Lower leg skin (tissue), 4 donors: ENCODE results near the gene CLASP1. TPM values are rescaled to one million over a fixed set of nuclear protein-coding genes. Genes with fewer than 3 reads are reported as not detected.
"Not testable (repeated sequence)": the region's sequence is repeated elsewhere in the genome, so short reads cannot be mapped to it uniquely, and the experiment has no call there.

Source experiments
- DNase-seq, 2 donors: peaks; one replicate each; pipeline ENCODE4 v3.0.0-alpha.2; 2019; ENCODE audit warnings: low spot score in 2 of 2
- H3K4me3 ChIP-seq: fragments of 200-600 bp; sonication (generic); 2 replicates; pipeline ENCODE4 v1.5.1; 2017; ENCODE audit warnings: mild to moderate bottlenecking, low read depth; ENCODE audit not compliant: poor library complexity, severe bottlenecking
- CTCF ChIP-seq, 3 donors: fragments of 450-650 bp; IDR thresholded peaks; one replicate each; pipeline ENCODE4 v1.5.1; 2016; ENCODE audit warnings: antibody characterized with exemption in 3 of 3, mild to moderate bottlenecking in 3 of 3, moderate library complexity in 2 of 3
- POLR2A ChIP-seq, 2 donors: fragments of 450-650 bp; IDR thresholded peaks; one replicate each; pipeline ENCODE4 v1.6.1; 2016 to 2017; ENCODE audit warnings: antibody characterized with exemption in 2 of 2, mild to moderate bottlenecking in 1 of 2, moderate library complexity in 1 of 2
- WGBS, 2 donors: methylation state at CpG; one replicate each; pipeline ENCODE4 v1.1.5; 2018; 5-methylcytosine and 5-hydroxymethylcytosine counted together
- intact Hi-C: fragments of 100-400 bp; cut with DNase I; formaldehyde crosslinking; loops from one replicate; pipeline ENCODE4 v1.15.0; 2023; ENCODE audit warnings: low total_unique reads
- total RNA-seq, 4 donors: library from RNA; depleted of rRNA; stranded (reverse); fragments of >200 nt; gene quantifications; one replicate each; pipeline ENCODE4 v1.1.0, GENCODE V29; 2016

CLASP1 gene
- total RNA-seq, 4 donors from 2014 or later: 56.8 to 88.4 (median 69.0) TPM

GRCh38 chr2:121333231-121333630 lies 316.0 kb downstream of the CLASP1 start:
- no peak overlapping the region for H3K4me3 ChIP-seq
- DNase-seq: peak in 1 of 2 donors; percentile 68
- no peak for TF ChIP-seq CTCF (IDR thresholded peaks at IDR 0.05)
- TF ChIP-seq POLR2A (IDR thresholded peaks at IDR 0.05): no peak
- 76 to 85% methylated on average over 17 of the region's 17 CpGs for WGBS, 2 donors
- intact Hi-C loops: no loop called here

- peak in 1 of 2 donors; percentile 25 for DNase-seq
- intact Hi-C loops, H3K4me3 ChIP-seq: not testable (repeated sequence)
- 83 to 85% methylated on average over 8 of the region's 8 CpGs for WGBS, 2 donors
Observed at GRCh38 chr2:121331324-121331723, 317.9 kb downstream of the CLASP1 start.

- DNase-seq: peak in 1 of 2 donors; percentile 74
- 92 to 93% methylated on average over 15 of the region's 15 CpGs for WGBS, 2 donors
- TF ChIP-seq POLR2A (IDR thresholded peaks at IDR 0.05) (no peak), CTCF (IDR thresholded peaks at IDR 0.05) (no peak)
- no peak overlapping the region for H3K4me3 ChIP-seq
- intact Hi-C loops: no loop called here
Observed at GRCh38 chr2:121330921-121331320, 318.3 kb downstream of the CLASP1 start.

GRCh38 chr2:121329786-121330185 lies 319.5 kb downstream of the CLASP1 start:
- WGBS, 2 donors: 86 to 94% methylated on average over 6 of the region's 6 CpGs
- TF ChIP-seq CTCF (IDR thresholded peaks at IDR 0.05): no peak
- no peak for TF ChIP-seq POLR2A (IDR thresholded peaks at IDR 0.05)

GRCh38 chr2:121326628-121327027 lies 322.6 kb downstream of the CLASP1 start:
- DNase-seq: peak in 1 of 2 donors; percentile 64
- intact Hi-C loops: no loop called here
- TF ChIP-seq CTCF (IDR thresholded peaks at IDR 0.05) (no peak), POLR2A (IDR thresholded peaks at IDR 0.05) (no peak)

More at GRCh38 chr2:121329786-121330185, 319.5 kb downstream of the CLASP1 start:
- H3K4me3 ChIP-seq: no peak overlapping the region
- intact Hi-C loops: no loop called here
- peak in 1 of 2 donors; percentile 56 for DNase-seq

GRCh38 chr2:121324601-121325000 lies 324.7 kb downstream of the CLASP1 start:
- H3K4me3 ChIP-seq: no peak overlapping the region
- 93 to 94% methylated on average over 7 of the region's 7 CpGs for WGBS, 2 donors
- intact Hi-C loops: no loop called here
- TF ChIP-seq CTCF (IDR thresholded peaks at IDR 0.05): no peak
- no peak for TF ChIP-seq POLR2A (IDR thresholded peaks at IDR 0.05)
- DNase-seq: peak in 1 of 2 donors; percentile 63

More at GRCh38 chr2:121326628-121327027, 322.6 kb downstream of the CLASP1 start:
- 93 to 99% methylated on average over 7 to 8 of the region's 8 CpGs for WGBS, 2 donors
- H3K4me3 ChIP-seq: no peak overlapping the region
